ENCODE measurements around the gene WDR93.

The WDR93 gene

DNA sequence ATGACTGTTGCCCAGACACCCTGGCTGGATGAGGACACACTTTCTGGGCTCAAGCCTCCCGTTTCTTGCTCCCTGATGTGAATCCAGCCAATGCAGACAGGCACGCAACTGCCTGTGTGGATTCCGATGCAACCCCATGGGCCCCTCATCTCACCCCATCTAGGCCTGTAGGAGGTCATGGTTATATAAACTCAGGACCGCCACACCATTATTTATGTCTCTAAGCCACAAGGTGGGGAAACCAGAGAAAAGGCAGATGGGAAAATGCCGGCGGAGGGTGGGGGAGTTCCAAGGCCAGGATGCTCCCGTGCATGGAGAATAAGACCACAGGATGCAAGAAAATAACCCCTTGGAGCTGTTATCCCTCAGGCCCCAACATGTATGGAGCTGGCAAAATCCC is 58.4 kb downstream of the WDR93 start:
- DNase-seq (ENCODE audit: low read depth, low spot score): no peak

DNA sequence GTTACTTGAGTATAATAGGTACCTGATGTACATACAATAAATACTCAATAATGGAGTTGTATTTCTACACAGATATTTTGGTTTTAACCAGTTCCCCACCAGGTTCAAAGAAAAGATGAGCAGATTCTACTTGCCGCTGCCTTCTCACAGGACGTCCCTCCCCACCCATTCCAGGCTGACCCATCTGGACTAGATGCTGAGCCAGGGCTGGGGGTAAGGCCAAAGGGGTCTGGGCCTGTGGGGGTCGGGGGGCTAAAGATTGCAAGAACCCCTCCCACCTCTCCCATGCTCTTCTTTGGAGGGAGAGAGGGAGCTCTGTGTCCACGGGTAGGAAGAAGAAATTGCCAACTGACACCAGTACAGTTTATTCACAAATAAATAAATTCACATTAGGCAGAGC is 58.9 kb downstream of the WDR93 start:
- no peak for DNase-seq (ENCODE audit: low read depth, low spot score)

DNA sequence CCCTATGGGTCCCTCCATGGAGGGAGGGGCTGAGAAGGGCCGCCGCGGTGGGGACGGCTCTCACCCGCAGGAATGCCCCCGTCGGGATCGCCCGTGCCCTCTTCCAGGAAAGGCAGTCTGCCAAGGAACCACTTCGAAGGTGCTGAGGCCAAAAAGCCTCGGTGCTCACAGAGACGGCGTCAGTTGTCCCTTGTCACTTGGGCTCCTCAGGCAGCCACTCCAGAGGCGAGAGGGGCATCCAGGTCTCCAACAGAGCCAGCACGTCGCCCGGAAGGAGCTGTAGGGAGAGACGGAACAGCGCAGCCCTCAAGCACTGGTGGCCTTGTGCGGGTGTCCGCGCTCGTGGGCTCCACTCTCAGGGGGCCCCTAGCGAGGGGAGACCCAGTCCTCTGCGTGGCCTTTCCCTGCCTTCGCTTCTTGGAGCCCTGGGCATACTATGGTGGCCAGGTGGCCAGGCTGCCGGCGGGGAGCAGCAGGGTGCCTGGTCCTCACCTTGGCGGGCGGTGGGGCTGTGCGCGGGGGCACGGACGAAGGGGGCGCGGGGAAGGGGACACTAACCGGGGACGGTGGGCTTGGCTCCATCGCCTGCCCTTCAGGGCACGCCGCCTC is 59.4 kb downstream of the WDR93 start:
- no peak for DNase-seq (ENCODE audit: low read depth, low spot score)

DNA sequence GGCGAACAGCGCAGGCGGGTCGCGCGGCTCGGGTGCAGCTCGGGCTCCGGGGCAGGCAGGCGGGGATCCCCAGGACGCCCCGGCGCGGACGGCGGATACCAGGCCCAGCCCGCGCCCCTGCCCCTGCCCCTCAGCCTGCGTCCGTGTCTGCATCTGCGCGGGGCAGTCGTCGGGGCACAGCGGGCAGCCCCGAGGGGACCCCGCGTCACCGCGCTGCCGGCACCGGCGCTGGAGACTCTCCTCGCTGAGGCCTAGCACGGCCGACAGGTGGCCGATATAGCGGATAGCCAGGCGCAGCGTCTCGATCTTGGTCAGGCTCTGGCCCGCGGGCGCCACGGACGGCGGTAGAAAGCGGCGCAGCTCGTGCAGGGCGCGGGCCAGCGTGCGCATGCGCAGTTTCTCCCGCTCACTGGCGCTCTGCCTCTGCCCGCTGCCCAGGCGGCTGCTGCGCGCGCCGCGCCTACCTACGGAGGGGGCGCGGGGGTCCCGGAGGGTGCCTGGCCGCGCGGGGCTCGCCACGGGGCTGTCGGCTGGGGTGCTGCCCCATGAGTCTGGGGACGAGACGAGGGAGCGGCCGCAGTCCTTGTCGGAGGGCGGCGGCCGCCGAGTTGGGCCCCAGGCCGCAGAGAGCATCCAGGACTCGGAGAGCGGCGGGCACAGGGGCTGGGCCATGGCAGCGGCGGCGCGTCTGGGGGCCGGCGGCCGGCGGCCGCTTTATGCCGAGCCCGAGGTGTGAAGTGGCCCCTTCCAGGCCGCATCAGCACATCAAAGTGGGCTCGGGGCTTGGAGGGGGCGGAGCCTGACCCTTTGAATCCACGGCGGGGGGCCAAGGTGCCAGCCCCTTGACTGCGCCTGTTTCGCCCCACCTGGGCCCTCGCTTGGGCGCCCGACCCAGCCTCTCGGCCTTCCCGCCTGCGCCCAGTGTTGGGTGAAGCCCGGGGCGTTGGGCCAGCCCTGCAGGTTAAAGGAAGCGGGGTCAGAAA is 60.2 kb downstream of the WDR93 start, which contains the start of gene MESP1:
Gene MESP1, minus strand, starts transcription at position 690 of the 983 bp plus-strand sequence. Its CDS starts 18 bp downstream, at position 672.
- DNase-seq (ENCODE audit: low read depth, low spot score): peak; percentile 63

DNA sequence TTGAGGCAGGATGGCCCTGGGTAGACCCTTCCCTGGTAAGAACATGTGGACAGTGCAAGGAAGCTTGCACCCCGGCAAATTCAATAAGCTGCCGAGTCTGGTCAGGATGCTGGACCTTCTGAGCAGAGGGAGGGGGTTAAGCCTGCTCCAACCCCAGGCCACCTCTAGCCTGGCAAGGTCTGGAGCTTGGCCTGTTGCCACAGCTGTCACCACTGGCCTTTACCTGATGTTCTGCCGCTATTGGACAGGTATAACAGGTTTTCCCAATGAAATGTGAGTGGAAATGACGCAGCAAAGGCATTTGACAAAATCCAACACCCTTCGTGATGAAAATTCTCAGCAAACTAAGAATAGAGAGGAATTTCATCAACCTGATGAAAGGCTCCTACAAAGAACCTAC is 61.1 kb downstream of the WDR93 start:
- no peak for DNase-seq (ENCODE audit: low read depth, low spot score)

DNA sequence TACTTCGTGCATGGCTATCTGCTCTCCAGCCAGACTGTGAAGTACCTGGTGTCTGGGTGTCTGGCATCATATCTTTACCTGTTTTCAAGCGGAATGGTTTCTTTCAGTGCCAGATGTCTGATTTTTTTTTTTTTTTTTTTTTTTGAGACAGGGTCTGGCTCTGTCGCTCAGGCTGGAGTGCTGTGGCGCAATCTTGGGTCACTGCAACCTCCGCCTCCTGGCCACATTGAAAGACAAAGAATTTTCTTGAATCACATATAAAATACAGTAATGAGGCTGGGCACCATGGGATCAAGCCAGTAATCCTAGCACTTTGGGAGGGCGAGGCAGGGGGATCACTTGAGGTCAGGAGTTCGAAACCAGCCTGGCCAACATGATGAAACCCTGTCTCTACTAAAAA is 63.2 kb downstream of the WDR93 start:
- no peak for DNase-seq (ENCODE audit: low read depth, low spot score)

DNA sequence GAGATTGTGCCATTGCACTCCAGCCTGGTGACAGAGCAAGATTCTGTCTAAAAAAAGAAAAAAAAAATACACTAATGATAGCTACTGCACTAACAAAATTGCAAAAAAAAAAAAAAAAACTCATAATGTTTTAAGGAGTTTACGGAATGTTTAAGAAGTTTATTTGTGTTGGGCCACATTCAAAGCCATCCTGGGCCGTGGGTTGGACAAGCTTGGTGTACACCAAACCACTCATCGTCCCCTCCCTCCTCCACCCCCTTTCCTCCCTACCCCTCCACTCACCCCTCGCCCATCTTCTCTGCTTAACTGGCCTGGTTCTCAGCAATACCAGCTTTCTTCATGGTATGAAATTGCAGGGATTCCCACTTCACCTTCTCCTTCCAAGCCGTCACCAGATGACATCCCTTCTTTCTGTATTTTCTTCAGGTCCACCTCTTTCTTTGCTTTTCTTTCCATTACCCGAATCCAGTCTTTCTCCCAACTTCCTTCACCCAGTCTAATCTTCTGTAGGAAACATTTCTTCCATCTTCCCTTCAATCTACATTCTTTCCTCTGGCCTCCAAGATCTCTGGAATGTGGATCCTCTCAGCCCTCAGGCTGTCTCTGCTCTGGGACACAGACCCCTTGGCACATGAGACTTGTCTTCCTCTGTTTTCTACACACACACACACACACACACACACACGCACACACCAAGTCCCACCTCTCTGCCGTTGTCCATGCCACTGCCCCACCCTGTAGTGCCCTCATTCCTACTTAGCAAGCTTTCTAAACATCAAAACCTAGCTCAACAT is 63.9 kb downstream of the WDR93 start:
- DNase-seq (ENCODE audit: low read depth, low spot score): no peak

DNA sequence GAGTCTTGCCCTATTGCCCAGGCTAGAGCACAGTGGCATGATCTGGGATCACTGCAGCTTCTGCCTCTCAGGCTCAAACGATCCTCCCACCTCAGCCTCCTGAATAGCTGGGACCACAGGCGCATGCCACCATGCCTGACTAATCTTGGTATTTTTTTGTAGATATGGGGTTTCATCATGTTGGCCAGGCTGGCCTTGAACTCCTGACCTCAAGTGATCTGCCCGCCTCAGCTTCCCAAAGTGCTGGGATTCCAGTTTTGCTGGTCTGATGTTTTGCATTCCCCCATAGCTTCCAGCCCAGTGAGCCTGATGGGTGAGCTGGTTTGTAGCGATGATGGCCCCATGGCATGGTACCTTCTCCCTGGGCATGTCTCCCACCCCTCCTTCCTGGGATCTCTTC is 65.1 kb downstream of the WDR93 start:
- no peak for DNase-seq (ENCODE audit: low read depth, low spot score)

DNA sequence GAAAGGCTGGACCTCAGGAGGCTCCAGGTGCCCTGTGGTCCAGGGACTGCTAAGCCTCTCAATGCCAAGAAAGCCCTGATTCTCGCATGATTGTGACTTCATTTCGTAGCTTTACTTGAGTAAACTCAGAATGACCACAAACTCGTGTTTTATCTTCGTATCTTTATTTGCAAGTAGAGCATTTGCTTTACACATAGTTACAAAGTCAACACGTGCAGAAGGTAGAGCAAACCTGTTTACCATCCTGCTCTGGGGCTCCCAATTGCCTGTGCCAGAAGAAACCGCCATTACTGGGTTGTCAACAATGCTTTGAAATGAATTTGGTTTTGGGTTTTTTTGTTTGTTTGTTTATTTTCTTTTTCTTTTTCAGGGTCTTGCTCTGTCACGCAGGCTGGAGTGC is 66.3 kb downstream of the WDR93 start:
- DNase-seq (ENCODE audit: low read depth, low spot score): no peak

DNA sequence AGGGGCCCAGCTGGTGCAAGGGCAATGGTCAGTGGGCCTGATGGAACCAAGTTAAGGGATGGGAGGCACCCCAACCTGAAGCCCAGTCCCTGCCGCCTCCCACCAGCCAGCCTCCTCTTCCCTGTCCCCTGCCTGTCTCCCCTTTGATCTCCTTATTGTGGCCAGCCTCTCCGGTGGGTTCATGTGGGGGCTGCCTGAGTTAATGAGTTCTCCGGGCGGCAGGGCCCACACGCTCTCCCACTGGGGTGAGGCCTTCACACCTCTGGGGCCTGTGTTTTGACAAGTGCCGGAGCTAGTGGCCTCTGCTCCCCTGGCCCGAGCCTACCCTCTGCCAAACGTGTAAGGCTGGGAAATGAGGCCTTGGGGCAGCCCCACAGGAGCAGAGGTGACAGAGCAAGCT is 67.7 kb downstream of the WDR93 start:
- no peak for DNase-seq (ENCODE audit: low read depth, low spot score)

DNA sequence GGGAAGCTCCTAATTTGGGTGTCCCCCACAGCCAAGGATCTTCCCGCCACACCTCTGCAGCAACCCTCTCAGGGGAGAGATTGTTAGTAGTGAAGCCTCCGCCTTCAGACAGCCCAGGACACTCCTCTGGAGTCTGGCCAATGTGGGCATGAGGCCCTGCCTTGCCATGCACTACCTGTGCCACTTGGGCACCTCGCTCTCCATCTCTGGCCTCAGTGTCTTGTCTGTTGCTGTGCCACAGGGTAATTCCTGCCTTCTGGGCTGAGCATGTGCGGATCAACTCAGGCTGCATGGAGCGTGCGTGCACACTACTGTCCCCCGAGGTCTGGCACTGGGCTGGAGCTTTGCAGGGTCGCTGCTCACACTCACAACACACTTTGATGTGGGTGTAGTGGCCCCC is 68.4 kb downstream of the WDR93 start:
- DNase-seq (ENCODE audit: low read depth, low spot score): no peak

DNA sequence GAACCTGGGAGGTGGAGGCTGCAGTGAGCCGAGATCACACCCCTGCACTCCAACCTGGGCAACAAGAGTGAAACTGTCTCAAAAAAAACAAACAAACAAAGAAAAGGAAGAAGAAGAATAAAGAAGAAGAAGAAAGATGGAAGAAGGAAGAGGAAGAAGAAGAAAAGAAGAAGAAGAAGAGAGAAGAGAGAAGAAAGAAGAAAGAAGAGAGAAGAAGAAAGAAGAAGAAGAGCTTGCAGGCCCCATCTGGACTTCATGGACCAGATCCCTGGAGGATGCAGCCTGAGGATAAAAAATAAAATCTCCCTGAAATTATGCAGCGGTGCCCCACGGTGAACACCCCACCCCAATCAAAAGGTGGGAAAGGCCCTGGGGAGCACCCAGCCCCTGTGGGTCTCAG is 69.2 kb downstream of the WDR93 start:
- no peak for DNase-seq (ENCODE audit: low read depth, low spot score)

DNA sequence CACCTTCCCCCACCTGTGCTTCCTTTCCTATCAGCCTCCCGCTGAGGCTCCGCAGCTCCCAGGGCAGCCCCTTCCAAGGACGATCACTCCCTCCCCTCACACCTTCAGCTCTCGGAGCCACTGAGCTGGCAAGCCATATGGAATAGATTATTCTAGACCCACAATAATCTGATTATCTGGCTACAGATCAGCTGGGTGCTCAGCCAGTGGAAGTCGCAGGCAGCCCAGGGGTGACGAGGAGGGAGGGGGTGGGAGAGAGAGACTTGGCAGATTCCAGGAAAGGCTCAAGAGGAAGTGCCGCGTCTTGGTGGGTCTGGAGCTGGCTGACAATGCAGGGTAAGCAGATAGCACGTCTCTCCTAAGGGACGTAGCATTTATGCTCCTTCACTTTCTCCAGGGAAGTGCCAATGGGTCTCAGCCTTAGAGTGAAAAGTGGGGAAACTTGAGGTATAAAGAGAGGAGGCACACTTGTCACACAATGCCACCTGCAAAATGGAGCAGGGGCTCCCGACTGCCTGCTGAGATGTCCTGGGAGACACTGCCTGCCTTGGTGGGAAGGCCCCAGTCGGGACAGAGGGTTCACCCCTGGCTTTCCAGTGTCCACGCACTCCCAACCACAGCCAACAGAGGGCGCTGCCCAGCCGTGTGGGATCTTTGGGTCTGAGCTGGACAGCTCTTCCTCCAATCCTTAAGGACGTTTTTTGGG is 69.8 kb downstream of the WDR93 start:
- DNase-seq (ENCODE audit: low read depth, low spot score): no peak

DNA sequence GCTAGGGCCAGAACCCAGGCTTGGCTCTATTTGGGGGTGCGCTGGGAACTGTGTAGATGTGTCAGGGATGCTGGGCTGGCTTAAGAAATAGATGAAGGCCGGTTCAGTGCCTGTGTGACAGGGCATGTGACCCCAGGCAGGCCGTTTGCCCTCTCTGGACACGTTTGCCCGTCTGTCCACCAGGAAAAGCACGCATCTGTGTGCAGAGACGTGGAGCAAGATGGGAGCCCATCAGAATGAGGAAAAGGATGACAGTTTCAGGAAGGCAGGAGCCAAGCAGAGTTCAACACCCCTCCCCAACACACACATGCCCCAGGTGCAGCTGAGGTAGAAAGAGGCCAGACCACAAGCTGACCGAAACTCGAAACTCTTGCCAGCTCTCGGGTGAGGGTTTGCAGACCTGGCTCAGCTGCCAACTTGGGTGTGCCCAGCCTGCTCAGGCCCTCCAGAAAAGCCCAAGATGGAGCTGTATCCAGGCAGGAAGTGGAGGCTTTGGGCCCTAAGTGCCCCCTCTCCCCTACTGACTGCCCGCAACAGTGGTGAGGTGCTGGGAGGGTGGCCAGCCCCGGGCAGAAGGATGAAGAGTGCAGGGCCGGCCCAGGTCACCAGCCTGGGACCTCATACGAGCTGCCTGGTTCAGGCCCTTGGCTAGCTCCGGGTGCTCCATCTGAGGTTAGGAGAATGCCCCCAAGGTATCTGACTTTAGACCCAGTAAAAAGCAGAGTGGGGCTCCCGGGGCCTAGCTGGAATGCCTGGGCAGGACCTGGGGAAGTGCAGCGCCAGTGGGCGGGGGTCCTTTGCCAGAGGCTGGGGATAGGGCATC is 70.6 kb downstream of the WDR93 start:
- DNase-seq (ENCODE audit: low read depth, low spot score): no peak

DNA sequence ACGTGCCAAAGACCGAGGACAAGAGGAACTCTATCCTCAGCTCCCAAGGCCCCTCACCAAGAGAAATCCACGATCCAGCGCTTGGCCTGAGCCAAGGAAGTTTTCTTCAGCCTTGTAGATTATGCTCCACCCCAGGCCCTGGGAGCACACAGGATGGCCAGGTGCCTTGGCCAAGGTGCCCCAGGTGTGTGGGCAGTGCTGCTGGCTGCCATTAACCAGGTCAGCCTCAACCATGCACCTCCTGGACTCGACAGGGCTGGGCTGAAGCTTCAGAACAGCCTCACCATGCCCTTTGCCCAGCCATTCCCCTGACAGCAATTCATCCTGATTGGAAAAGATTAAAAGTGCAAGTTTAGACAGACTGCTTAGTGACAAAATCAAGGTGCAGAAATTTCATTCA is 71.3 kb downstream of the WDR93 start:
- DNase-seq (ENCODE audit: low read depth, low spot score): no peak

DNA sequence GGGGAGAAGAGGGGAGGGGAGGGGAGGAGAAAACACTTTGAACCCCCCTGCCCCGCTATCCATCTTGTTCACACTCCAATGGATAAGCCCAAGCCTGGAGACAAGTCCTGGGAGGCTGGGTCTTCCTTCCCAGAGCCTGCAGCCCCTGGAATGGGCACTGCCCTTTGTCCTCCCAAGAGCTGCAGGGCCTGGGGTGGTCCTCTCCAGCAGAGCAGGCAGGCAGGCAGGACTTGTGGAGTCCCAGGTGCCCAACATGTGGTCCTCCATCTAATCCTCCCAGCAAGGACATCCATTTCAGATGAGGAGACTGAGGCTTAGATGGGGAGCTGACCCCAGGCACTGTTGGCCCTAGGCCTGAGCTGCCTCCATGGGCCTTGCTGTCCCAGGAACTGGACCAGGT is 75.1 kb downstream of the WDR93 start:
- no peak for DNase-seq (ENCODE audit: low read depth, low spot score)

DNA sequence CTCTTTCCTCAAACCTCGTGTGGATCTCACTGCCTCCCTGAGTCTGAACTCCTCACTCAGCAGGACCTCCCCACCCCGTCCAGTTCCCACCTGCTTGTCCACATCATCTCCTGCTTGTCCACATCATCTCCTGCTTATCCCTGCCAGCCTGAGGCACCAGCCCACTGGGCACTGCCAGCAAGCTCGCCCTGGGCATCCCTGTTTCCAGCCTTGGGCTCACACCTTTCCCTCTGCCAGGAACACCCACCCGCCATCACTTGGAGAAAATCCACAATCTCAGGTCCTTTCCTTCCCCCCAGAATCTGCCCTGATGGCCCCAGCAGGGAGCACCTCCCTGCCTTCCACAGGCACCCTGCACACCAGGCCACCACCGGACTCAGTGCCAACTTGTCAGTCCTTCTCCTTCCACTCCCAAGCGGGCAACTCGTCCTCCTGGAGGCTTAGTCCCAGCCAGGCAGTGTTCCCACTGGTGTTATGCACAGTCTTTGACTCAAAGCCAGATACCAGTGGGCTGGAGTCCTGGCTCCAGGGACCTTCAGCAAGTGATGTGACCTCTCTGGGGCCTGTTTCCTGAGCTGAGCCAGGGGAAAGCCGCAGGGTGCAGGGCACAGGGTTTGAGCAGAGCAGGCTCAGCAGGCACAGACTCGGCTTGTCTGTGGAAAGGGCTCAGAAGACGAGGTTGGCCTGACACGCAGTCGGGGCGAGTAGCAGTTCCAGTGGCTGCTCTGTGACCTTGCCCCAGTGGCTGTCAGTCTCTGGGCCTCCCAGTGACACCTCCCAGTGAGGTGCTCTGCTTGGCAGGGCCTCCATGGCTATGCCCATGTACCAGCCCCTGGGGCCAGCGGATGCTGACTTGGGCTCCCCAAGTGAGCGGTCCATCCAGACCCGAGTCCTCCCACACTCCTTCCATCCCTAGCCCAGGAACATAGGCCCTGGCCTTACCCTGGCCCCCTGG is 76.0 kb downstream of the WDR93 start:
- no peak for DNase-seq (ENCODE audit: low read depth, low spot score)

DNA sequence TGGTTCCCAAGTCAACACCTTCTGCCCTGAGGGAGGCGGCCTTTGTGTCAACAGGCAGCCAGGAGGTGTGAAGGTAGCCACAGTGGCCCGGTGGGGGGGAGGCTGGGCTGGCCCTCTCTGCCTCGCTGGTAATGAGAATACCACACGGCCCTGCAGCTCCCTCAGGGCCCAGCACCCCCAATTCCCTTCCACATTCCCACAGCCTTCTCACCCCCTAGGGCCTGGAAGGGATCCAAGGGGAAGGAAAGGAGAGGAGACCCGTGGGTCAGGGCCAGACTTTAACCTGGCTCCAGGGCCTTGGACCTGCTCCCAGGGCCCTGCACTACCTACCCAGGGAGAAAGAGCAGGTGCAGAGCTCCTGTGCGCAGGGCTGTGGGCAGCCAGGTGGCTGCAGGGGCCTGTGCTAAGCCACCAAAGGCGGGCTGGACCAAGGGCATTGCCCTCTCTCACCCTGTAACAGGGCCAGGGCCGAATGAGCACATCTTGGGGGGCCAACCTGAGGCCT is 76.9 kb downstream of the WDR93 start:
- no peak for DNase-seq (ENCODE audit: low read depth, low spot score)

DNA sequence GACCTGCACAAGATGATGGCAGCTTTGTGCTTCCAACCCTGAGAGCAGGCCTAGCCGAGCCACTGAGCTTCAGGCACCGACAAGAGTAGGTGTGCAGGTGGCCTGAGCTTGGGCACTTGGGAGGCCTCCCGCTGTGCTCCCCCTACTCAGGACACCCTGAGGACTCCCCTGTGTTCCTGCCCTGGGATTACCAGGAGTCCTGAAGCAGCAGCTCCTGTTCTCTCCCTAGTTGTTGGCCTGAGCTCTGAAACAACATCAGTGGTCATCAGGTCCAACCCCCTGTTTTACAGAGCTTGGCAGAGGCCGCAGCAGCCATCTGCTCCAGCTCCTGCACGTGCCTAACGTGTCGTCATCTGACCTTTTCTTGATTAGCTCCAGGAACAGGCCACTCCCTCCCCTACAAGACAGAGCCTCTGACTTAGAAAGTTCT is 77.5 kb downstream of the WDR93 start:
- no peak for DNase-seq (ENCODE audit: low read depth, low spot score)

Measured in iPS DF 19.7 (cell line).